Measurements from ENCODE around the gene ZBTB5. TPM values are rescaled to one million over a fixed set of nuclear protein-coding genes. Genes with fewer than 3 reads are reported as not detected.
"Not testable (repeated sequence)": the region's sequence is repeated elsewhere in the genome, so short reads cannot be mapped to it uniquely, and the experiment has no call there.

Gene ZBTB5
- total RNA-seq, 1 donor from 2014 or later: 6.3 TPM

DNA sequence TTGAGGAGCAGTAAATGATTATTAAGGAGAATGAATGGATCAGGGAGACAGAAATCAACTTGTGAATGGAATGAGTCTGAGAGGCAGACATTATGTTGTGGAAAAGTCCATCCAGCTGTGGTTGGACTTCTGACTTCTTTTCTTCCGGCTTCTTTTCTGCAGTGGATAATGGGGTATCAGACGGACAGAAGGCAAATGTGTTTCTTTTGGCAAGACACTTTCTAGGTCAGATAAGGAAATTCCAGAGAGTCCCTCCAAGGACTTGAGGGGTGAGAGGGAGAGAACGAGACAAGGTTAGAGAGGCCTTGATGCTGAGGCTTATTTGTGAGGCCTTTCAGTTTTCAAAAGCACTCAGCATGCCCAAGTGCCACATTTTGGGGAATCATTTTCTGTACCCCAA is 59.9 kb downstream of the ZBTB5 start:
- DNase-seq (ENCODE audit: low read depth): no peak
- TF ChIP-seq, protein P1, sequence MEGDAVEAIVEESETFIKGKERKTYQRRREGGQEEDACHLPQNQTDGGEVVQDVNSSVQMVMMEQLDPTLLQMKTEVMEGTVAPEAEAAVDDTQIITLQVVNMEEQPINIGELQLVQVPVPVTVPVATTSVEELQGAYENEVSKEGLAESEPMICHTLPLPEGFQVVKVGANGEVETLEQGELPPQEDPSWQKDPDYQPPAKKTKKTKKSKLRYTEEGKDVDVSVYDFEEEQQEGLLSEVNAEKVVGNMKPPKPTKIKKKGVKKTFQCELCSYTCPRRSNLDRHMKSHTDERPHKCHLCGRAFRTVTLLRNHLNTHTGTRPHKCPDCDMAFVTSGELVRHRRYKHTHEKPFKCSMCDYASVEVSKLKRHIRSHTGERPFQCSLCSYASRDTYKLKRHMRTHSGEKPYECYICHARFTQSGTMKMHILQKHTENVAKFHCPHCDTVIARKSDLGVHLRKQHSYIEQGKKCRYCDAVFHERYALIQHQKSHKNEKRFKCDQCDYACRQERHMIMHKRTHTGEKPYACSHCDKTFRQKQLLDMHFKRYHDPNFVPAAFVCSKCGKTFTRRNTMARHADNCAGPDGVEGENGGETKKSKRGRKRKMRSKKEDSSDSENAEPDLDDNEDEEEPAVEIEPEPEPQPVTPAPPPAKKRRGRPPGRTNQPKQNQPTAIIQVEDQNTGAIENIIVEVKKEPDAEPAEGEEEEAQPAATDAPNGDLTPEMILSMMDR (conservative IDR thresholded peaks at IDR 0.05; ENCODE audit: low read depth, low read length): no peak
- H3K4me3 ChIP-seq (ENCODE audit: low read depth, low read length): no peak overlapping the region

DNA sequence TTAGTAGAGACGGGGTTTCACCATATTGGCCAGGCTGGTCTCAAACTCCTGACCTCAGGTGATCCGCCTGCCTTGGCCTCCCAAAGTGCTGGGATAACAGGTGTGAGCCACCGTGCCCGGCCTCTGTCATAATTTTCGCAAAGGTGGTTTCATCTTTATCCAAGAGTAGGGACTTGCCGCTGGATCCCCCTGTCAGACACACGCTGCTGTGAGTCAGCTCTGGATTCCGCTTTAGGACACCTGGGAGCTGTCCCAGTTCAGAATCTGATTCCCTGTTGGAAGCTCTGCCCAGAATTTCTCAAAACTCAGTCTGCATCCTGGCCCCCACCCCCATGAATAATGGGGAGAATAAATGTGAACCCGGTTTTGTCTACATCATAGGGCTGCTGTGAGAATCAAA is 60.7 kb downstream of the ZBTB5 start:
- TF ChIP-seq, protein P1 (conservative IDR thresholded peaks at IDR 0.05; ENCODE audit: low read depth, low read length): no peak
- no peak for DNase-seq (ENCODE audit: low read depth)
- no peak overlapping the region for H3K4me3 ChIP-seq (ENCODE audit: low read depth, low read length)

DNA sequence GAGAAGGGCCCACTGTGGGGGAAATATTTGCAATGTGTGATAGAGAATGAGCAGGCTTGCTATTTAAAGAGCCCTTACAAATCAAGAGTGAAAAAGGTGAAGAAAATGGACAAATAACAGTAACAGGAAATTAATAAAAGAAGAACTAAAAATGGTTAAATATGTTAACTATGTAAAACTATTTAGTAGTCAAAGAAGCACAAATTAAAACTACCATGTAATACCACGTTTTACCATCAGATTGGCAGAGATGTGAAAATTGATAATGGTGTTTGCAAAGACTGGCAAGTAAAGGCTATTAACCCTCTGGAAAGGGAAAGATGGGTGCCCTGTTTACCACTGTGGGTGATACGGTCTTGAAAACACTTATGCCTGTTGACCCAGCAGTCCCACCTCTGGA is 65.9 kb downstream of the ZBTB5 start:
- no peak for DNase-seq (ENCODE audit: low read depth)
- H3K4me3 ChIP-seq (ENCODE audit: low read depth, low read length): no peak overlapping the region
- TF ChIP-seq, protein P1 (conservative IDR thresholded peaks at IDR 0.05; ENCODE audit: low read depth, low read length): no peak

DNA sequence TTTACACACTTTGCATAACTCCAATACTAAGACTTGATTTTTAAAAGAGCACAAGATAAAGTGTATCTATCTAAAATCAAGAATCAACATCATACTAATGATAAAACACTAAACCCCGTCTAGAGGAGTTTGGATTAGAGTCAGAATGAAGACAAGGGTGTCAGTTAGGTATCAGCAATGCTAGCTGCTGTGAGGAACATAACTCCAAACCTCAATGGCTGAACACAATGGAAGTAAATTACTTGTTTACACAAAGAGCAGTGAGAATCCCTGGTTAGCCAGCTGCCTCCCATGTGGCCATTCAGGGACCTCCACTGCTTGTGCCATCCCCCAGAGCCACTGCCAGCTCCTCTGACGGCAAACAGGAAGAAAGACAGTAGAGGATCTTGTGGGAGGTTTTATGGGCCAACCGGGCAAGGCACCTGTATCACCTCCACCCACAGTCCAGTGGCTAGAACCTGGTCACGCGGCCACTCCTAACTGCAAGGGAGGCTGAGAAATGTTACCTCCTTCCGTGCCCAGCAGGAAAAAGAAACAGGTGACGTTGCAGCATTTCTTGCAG is 66.7 kb downstream of the ZBTB5 start:
- no peak for DNase-seq (ENCODE audit: low read depth)
- TF ChIP-seq, protein P1 (conservative IDR thresholded peaks at IDR 0.05; ENCODE audit: low read depth, low read length): no peak
- H3K4me3 ChIP-seq (ENCODE audit: low read depth, low read length): no peak overlapping the region

DNA sequence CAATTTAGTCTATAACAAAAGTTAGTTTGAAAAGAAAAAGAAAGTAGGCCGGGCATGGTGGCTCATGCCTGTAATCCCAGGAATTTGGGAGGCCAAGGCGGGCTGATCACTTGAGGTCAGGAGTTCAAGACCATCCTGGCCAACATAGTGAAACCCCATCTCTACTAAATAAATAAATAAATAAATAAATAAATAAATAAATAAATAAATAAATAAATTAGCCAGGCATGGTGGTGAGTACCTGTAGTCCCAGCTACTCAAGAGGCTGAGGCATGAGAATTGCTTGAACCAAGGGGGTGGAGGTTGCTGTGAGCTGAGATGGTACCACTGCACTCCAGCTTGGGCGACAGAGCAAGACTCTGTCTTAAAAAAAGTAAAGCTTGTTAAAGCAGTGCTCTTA is 67.3 kb downstream of the ZBTB5 start:
- not testable (repeated sequence) for H3K4me3 ChIP-seq (ENCODE audit: low read depth, low read length)

DNA sequence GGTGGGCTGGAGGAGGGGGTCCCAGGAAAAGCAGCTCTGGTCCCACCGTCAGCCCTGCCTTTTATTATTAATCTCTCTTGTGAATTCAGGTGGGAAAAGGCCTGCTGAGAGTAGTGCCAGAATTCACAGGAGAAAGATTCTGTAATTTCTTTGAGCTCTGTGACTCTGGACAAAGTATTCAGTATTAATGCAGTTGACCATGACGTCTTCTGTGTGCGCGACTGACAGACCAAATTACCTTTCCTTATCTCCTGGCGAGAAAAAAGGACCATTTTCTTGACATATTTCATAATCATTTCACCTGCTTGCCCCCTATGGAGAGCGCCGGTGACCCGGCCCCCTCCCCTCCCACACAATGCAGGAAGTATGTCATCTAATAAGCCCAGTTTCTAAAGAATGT is 69.6 kb downstream of the ZBTB5 start:
- DNase-seq (ENCODE audit: low read depth): no peak
- H3K4me3 ChIP-seq (ENCODE audit: low read depth, low read length): no peak overlapping the region
- TF ChIP-seq, protein P1 (conservative IDR thresholded peaks at IDR 0.05; ENCODE audit: low read depth, low read length): no peak

More for the DNA sequence above, 67.3 kb downstream of the ZBTB5 start:
- not testable (repeated sequence) for DNase-seq (ENCODE audit: low read depth)

DNA sequence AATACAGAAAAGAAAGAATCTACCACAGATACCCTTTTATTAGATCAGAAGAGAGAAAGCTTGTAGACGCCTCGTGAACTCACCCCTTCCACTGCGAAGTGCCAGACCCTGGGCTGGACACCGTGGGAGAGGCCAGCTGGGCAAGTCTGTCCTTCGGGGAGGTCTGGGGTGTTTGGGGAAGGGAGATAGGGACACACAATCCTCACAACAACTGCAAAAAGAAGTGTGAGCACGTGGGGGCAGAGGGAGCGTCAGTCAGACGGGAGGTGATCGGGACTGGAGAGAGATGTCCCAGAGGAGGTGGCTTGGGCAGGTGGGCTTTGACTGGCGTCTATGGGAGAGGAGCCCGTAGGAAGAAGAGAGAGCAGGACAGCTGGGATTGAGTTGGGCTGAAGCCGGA is 70.0 kb downstream of the ZBTB5 start:
- TF ChIP-seq, protein P1 (conservative IDR thresholded peaks at IDR 0.05; ENCODE audit: low read depth, low read length): no peak
- DNase-seq (ENCODE audit: low read depth): no peak
- no peak overlapping the region for H3K4me3 ChIP-seq (ENCODE audit: low read depth, low read length)

Data from epithelial cell of proximal tubule (primary cell).